Karpas-422 (cell line): ENCODE data around the gene ABTB1. TPM values are rescaled to one million over a fixed set of nuclear protein-coding genes. Genes with fewer than 3 reads are reported as not detected.
"Not testable (repeated sequence)": the region's sequence is repeated elsewhere in the genome, so short reads cannot be mapped to it uniquely, and the experiment has no call there.

Experiments
- DNase-seq: peaks from one replicate; pipeline ENCODE4 v3.0.0-alpha.2; 2015
- H2AFZ ChIP-seq: fragments of 200-600 bp; sonication (generic); 2 replicates; pipeline ENCODE4 v1.6.1; 2014; ENCODE audit warnings: antibody characterized with exemption, low read length, mixed read lengths
- H3K27ac ChIP-seq: fragments of 200-600 bp; sonication (generic); 2 replicates; pipeline ENCODE4 v1.5.1; 2014; ENCODE audit warnings: mild to moderate bottlenecking, low read length, moderate library complexity
- H3K27me3 ChIP-seq: fragments of 200-600 bp; sonication (generic); 2 replicates; pipeline ENCODE4 v1.6.1; 2014; ENCODE audit warnings: low read length, mixed read lengths
- H3K36me3 ChIP-seq: fragments of 200-600 bp; sonication (generic); 2 replicates; pipeline ENCODE4 v1.6.1; 2014; ENCODE audit warnings: low read length, mixed read lengths; ENCODE audit not compliant: insufficient read depth
- H3K4me1 ChIP-seq: fragments of 200-600 bp; sonication (generic); 2 replicates; pipeline ENCODE4 v1.6.1; 2014; ENCODE audit warnings: mild to moderate bottlenecking, low read length, mixed read lengths
- H3K4me2 ChIP-seq: fragments of 200-600 bp; sonication (generic); 2 replicates; pipeline ENCODE4 v1.6.1; 2014; ENCODE audit warnings: low read length, low read depth, mild to moderate bottlenecking; ENCODE audit not compliant: poor library complexity, severe bottlenecking
- H3K4me3 ChIP-seq: fragments of 200-600 bp; sonication (generic); 2 replicates; pipeline ENCODE4 v1.5.1; 2014; ENCODE audit warnings: mild to moderate bottlenecking, antibody characterized with exemption, low read length, mixed read lengths
- H3K79me2 ChIP-seq: fragments of 200-600 bp; sonication (generic); 2 replicates; pipeline ENCODE4 v1.6.1; 2014; ENCODE audit warnings: mild to moderate bottlenecking, low read length, mixed read lengths
- H3K9ac ChIP-seq: fragments of 200-600 bp; sonication (generic); 2 replicates; pipeline ENCODE4 v1.6.0; 2014; ENCODE audit warnings: low read length
- H3K9me2 ChIP-seq: fragments of 200-600 bp; sonication (generic), shearing (Covaris generic); replicated peaks from 2 replicates; pipeline ENCODE4 v1.6.0; 2014; ENCODE audit warnings: mild to moderate bottlenecking, low read length, moderate library complexity; ENCODE audit not compliant: insufficient read depth
- H3K9me3 ChIP-seq: fragments of 300-700, 200-600 bp; sonication (generic); 2 replicates; pipeline ENCODE4 v1.6.1; 2014; ENCODE audit warnings: low read length, mixed read lengths
- H4K20me1 ChIP-seq: fragments of 200-600 bp; sonication (generic); 2 replicates; pipeline ENCODE4 v1.6.1; 2014; ENCODE audit warnings: mild to moderate bottlenecking, antibody characterized with exemption, low read length, low read depth; ENCODE audit not compliant: insufficient read depth
- total RNA-seq: library from RNA; depleted of rRNA; stranded (reverse); fragments of >200 nt; shearing (Covaris generic); gene quantifications from 2 replicates; pipeline ENCODE4 v1.2.3, GENCODE V29; 2014; ENCODE audit warnings: low replicate concordance

ABTB1 gene
- total RNA-seq, 1 experiment from 2014 or later = 25.5 TPM

GRCh38 chr3:127677541-127678314 is 5.0 kb downstream of the ABTB1 start:
- Histone ChIP-seq H3K9me2 (no peaks in the 10 kb centered on the region), H4K20me1 (no peaks in the 10 kb centered on the region), H3K9ac (no peak overlapping the region), H3K9me3 (no peaks in the 10 kb centered on the region), H3K27ac (no peak overlapping the region), H3K27me3 (no peaks in the 10 kb centered on the region), H3K4me2 (no peak overlapping the region), H2AFZ (no peak overlapping the region), H3K4me3 (no peak overlapping the region), H3K36me3 (no peaks in the 10 kb centered on the region; the same call in 1 of the 2 replicates), H3K4me1 (peaks cover 42% of the 10 kb centered on the region), H3K79me2 (peaks cover 9% of the 10 kb centered on the region)
- DNase-seq = no peak

GRCh38 chr3:127678315-127678599 is 5.5 kb downstream of the ABTB1 start:
- no peaks in the 10 kb centered on the region for H4K20me1 ChIP-seq
- H3K9me3 ChIP-seq = no peaks in the 10 kb centered on the region
- no peaks in the 10 kb centered on the region; the same call in 1 of the 2 replicates for H3K36me3 ChIP-seq
- H3K9me2 ChIP-seq = no peaks in the 10 kb centered on the region
- no peak overlapping the region for H3K27ac ChIP-seq
- peaks cover 9% of the 10 kb centered on the region for H3K79me2 ChIP-seq
- no peak overlapping the region for H3K4me2 ChIP-seq
- H2AFZ ChIP-seq = no peak overlapping the region
- DNase-seq = no peak
- H3K4me3 ChIP-seq = no peak overlapping the region
- no peaks in the 10 kb centered on the region for H3K27me3 ChIP-seq
- no peak overlapping the region for H3K9ac ChIP-seq
- H3K4me1 ChIP-seq = peaks cover 47% of the 10 kb centered on the region

- Histone ChIP-seq H3K9me3 (no peaks in the 10 kb centered on the region), H3K36me3 (no peaks in the 10 kb centered on the region; the same call in 1 of the 2 replicates), H4K20me1 (no peaks in the 10 kb centered on the region), H3K4me2 (no peak overlapping the region), H3K4me1 (peaks cover 48% of the 10 kb centered on the region), H3K4me3 (no peak overlapping the region), H3K9me2 (no peaks in the 10 kb centered on the region), H3K9ac (no peak overlapping the region), H3K79me2 (peaks cover 3% of the 10 kb centered on the region), H3K27ac (no peak overlapping the region), H2AFZ (no peak overlapping the region), H3K27me3 (no peaks in the 10 kb centered on the region)
- no peak for DNase-seq
Observed at GRCh38 chr3:127678611-127679533, 6.1 kb downstream of the ABTB1 start.

GRCh38 chr3:127679534-127680145 is 6.9 kb downstream of the ABTB1 start:
- Histone ChIP-seq H3K9me2 (no peaks in the 10 kb centered on the region), H3K4me1 (peaks cover 49% of the 10 kb centered on the region), H3K27me3 (no peaks in the 10 kb centered on the region), H2AFZ (no peak overlapping the region), H3K4me2 (no peak overlapping the region), H3K36me3 (no peaks in the 10 kb centered on the region; the same call in 1 of the 2 replicates), H3K27ac (no peak overlapping the region), H3K9me3 (no peaks in the 10 kb centered on the region), H3K79me2 (no peaks in the 10 kb centered on the region), H3K9ac (no peak overlapping the region), H3K4me3 (no peak overlapping the region), H4K20me1 (no peaks in the 10 kb centered on the region)
- DNase-seq = no peak

GRCh38 chr3:127680146-127680661 is 7.5 kb downstream of the ABTB1 start:
- Histone ChIP-seq H3K27me3 (no peaks in the 10 kb centered on the region), H3K9me3 (no peaks in the 10 kb centered on the region), H3K9me2 (no peaks in the 10 kb centered on the region), H3K4me2 (no peak overlapping the region), H3K27ac (peak overlapping the region; percentile 95), H2AFZ (no peak overlapping the region), H3K79me2 (no peaks in the 10 kb centered on the region), H4K20me1 (no peaks in the 10 kb centered on the region), H3K4me3 (no peak overlapping the region), H3K9ac (no peak overlapping the region), H3K4me1 (peaks cover 54% of the 10 kb centered on the region), H3K36me3 (no peaks in the 10 kb centered on the region; the same call in 1 of the 2 replicates)
- DNase-seq = no peak

- Histone ChIP-seq H3K79me2 (no peaks in the 10 kb centered on the region), H2AFZ (no peak overlapping the region), H3K4me3 (no peak overlapping the region), H3K27me3 (no peaks in the 10 kb centered on the region), H3K9ac (peak overlapping the region; percentile 57), H3K4me2 (peak overlapping the region; percentile 51), H3K9me3 (no peaks in the 10 kb centered on the region), H3K9me2 (no peaks in the 10 kb centered on the region), H4K20me1 (no peaks in the 10 kb centered on the region), H3K36me3 (no peaks in the 10 kb centered on the region; the same call in 1 of the 2 replicates), H3K27ac (peak overlapping the region; percentile 95), H3K4me1 (peaks cover 60% of the 10 kb centered on the region)
- no peak for DNase-seq
Observed at GRCh38 chr3:127680798-127681221, 8.1 kb downstream of the ABTB1 start.

GRCh38 chr3:127682175-127682554 is 9.4 kb downstream of the ABTB1 start:
- peaks cover 67% of the 10 kb centered on the region for H3K4me1 ChIP-seq
- DNase-seq, H3K9me2 ChIP-seq, H4K20me1 ChIP-seq, H3K36me3 ChIP-seq, H3K79me2 ChIP-seq, H2AFZ ChIP-seq, H3K9me3 ChIP-seq, H3K27me3 ChIP-seq: not testable (repeated sequence)
- peak overlapping the region; percentile 39 for H3K9ac ChIP-seq
- H3K4me2 ChIP-seq = peak overlapping the region; percentile 51
- H3K4me3 ChIP-seq = peak overlapping the region; percentile 30; the same call in 1 of the 2 replicates
- H3K27ac ChIP-seq = peak overlapping the region; percentile 95
